Esophagus muscularis mucosa (tissue), 4 donors: Measurements from ENCODE around the gene MRTFB.

Experiments used
- CTCF ChIP-seq, 3 experiments: fragments of 200-600 bp in 2 of 3; fragments of 450-650 bp in 1 of 3; sonication (generic) in 2 of 3; IDR thresholded peaks; one replicate each; pipeline ENCODE4 v1.5.1; 2017 to 2019; ENCODE audit warnings: antibody characterized with exemption in 3 of 3, mild to moderate bottlenecking in 2 of 3, moderate library complexity in 1 of 3
- EP300 ChIP-seq: sonication (generic); formaldehyde crosslinking; IDR thresholded peaks from one replicate; pipeline ENCODE4 v1.6.1; 2017; ENCODE audit warnings: antibody characterized with exemption
- POLR2A ChIP-seq: fragments of 450-650 bp; IDR thresholded peaks from one replicate; pipeline ENCODE4 v1.6.1; 2017; ENCODE audit warnings: antibody characterized with exemption, moderate library complexity, mild to moderate bottlenecking, low read depth
- POLR2AphosphoS5 ChIP-seq, 2 donors: sonication (generic); formaldehyde crosslinking; IDR thresholded peaks; one replicate each; pipeline ENCODE4 v1.6.1; 2017; ENCODE audit warnings: antibody characterized with exemption in 2 of 2

DNA sequence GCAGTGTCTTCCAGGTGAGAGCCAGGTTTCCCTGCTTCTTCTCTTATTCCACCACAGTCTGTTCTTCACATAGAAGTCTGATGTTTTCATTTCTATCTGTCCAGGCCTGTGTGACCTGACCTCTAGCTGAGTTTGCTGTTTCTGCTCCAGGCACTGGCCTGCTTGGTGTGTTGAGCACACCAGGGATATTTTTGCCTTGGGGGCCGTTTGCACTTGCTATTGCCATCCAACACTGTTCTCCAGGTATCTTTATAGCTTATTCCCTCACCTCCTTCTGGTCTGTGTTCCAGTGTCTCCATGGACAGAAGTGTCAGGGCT lies 41.4 kb downstream of the MRTFB start:
- TF ChIP-seq POLR2A (no peak), EP300 (no peak), CTCF (IDR thresholded peaks at IDR 0.05) (no peak), POLR2AphosphoS5 (IDR thresholded peaks at IDR 0.05) (no peak)
